GM18861 (cell line): ENCODE measurements around the gene DNAJB13.
"Not testable (repeated sequence)": the region's sequence is repeated elsewhere in the genome, so short reads cannot be mapped to it uniquely, and the experiment has no call there.

ENCODE experiments used
- ATAC-seq: cut with Tn5 transposase; IDR thresholded peaks from one replicate; pipeline ENCODE4 v1.9.1; 2021; ENCODE audit not compliant: unreplicated experiment

The DNAJB13 gene

GRCh38 chr11:73950869-73951710, at the start of gene DNAJB13:
Gene DNAJB13 (plus strand): TSS chr11:73951026. CDS start chr11:73951070, 44 bp downstream.
- ATAC-seq, result peak; percentile 84

- no peak for ATAC-seq
Measured at GRCh38 chr11:73902303-73902702, 48.5 kb upstream of the DNAJB13 start.

- ATAC-seq, result no peak
Measured at GRCh38 chr11:73907191-73907590, 43.6 kb upstream of the DNAJB13 start.

GRCh38 chr11:73912026-73912425, 38.8 kb upstream of the DNAJB13 start:
- ATAC-seq, result no peak

GRCh38 chr11:73913472-73913871, 37.4 kb upstream of the DNAJB13 start:
- ATAC-seq, result no peak

GRCh38 chr11:73914284-73914683, 36.5 kb upstream of the DNAJB13 start:
- no peak for ATAC-seq

GRCh38 chr11:73916435-73916834, 34.4 kb upstream of the DNAJB13 start:
- ATAC-seq, result no peak

GRCh38 chr11:73921180-73921579, 29.6 kb upstream of the DNAJB13 start:
- no peak for ATAC-seq

- no peak for ATAC-seq
Measured at GRCh38 chr11:73929388-73929787, 21.4 kb upstream of the DNAJB13 start.

GRCh38 chr11:73931039-73931645, 19.7 kb upstream of the DNAJB13 start:
- ATAC-seq, result no peak

GRCh38 chr11:73931951-73932350, 18.9 kb upstream of the DNAJB13 start:
- ATAC-seq, result no peak

GRCh38 chr11:73932781-73933180, 18.0 kb upstream of the DNAJB13 start:
- no peak for ATAC-seq

GRCh38 chr11:73936047-73936446, 14.8 kb upstream of the DNAJB13 start:
- ATAC-seq, result not testable (repeated sequence)

- no peak for ATAC-seq
Measured at GRCh38 chr11:73939096-73939495, 11.7 kb upstream of the DNAJB13 start.

GRCh38 chr11:73940801-73941570, 9.8 kb upstream of the DNAJB13 start:
- ATAC-seq, result no peak

- no peak for ATAC-seq
Measured at GRCh38 chr11:73942010-73942409, 8.8 kb upstream of the DNAJB13 start.

- no peak for ATAC-seq
Measured at GRCh38 chr11:73944085-73944484, 6.7 kb upstream of the DNAJB13 start.

GRCh38 chr11:73944901-73945300, 5.9 kb upstream of the DNAJB13 start:
- no peak for ATAC-seq

GRCh38 chr11:73945396-73945795, 5.4 kb upstream of the DNAJB13 start:
- no peak for ATAC-seq

- ATAC-seq, result no peak
Measured at GRCh38 chr11:73946798-73947458, 3.9 kb upstream of the DNAJB13 start.

GRCh38 chr11:73949246-73949645, 1.6 kb upstream of the DNAJB13 start:
- ATAC-seq, result no peak
